ES-I3 (cell line): Measurements from ENCODE around the gene FASTK.

ENCODE experiments used
- H3K36me3 ChIP-seq: 2 replicates; pipeline ENCODE4 v1.6.1; 2013; ENCODE audit warnings: mild to moderate bottlenecking, low read length, control low read depth, moderate library complexity; ENCODE audit not compliant: insufficient read depth
- H3K4me1 ChIP-seq: 2 replicates; pipeline ENCODE4 v1.6.1; 2013; ENCODE audit warnings: mild to moderate bottlenecking, control low read depth, low read length; ENCODE audit not compliant: insufficient read depth
- H3K9ac ChIP-seq: 2 replicates; pipeline ENCODE4 v1.6.1; 2013; ENCODE audit warnings: low read depth, mild to moderate bottlenecking, low read length, moderate library complexity
- H3K9me3 ChIP-seq: 2 replicates; pipeline ENCODE4 v1.6.1; 2013; ENCODE audit warnings: mild to moderate bottlenecking, low read length, moderate library complexity; ENCODE audit not compliant: control insufficient read depth, insufficient read depth

FASTK gene

DNA sequence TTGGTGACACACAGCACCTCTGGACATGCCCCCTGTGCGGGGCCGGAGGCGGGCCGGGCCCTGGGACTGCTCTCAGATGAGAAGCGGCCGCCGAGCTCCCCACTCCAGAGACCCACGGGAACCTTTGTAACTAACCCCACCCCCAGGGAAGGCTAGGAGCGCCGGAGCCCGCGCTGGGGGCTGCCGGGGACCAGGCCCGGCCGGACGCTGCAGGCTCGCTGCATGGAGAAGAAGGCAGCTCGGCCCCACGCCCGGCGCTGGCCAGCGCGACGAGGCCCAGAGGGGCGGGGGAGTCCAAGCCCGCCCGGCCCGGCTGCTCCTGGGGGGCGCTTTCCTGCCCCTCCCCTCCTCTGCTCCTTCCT, 42.2 kb upstream of the FASTK start:
- H3K9me3 ChIP-seq: no peaks in the 10 kb centered on the region
- no peak overlapping the region for H3K9ac ChIP-seq
- H3K4me1 ChIP-seq: peaks cover 6% of the 10 kb centered on the region
- no peaks in the 10 kb centered on the region for H3K36me3 ChIP-seq

DNA sequence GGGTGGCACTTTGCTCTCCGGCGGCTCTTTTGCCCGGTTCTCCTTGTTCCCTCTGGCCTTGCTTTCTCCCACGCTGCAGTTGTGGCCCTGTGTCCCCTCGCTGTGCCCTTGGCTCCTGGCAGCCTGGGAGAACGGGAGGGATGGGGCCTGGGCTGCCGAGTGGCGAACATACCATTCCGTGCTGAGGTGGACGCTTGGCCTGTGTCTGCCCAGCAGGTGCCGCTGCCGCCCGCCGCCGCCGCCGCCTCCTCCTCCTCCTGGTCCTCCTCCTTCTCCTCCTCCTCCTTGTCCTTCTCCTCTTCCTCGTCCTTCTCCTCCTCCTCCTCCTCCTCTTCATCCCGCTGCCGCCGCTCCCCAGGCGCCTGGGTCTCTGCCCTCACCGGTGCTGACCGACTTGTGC, 41.7 kb upstream of the FASTK start:
- no peak overlapping the region for H3K9ac ChIP-seq
- no peaks in the 10 kb centered on the region for H3K36me3 ChIP-seq
- H3K9me3 ChIP-seq: no peaks in the 10 kb centered on the region
- peaks cover 6% of the 10 kb centered on the region for H3K4me1 ChIP-seq

DNA sequence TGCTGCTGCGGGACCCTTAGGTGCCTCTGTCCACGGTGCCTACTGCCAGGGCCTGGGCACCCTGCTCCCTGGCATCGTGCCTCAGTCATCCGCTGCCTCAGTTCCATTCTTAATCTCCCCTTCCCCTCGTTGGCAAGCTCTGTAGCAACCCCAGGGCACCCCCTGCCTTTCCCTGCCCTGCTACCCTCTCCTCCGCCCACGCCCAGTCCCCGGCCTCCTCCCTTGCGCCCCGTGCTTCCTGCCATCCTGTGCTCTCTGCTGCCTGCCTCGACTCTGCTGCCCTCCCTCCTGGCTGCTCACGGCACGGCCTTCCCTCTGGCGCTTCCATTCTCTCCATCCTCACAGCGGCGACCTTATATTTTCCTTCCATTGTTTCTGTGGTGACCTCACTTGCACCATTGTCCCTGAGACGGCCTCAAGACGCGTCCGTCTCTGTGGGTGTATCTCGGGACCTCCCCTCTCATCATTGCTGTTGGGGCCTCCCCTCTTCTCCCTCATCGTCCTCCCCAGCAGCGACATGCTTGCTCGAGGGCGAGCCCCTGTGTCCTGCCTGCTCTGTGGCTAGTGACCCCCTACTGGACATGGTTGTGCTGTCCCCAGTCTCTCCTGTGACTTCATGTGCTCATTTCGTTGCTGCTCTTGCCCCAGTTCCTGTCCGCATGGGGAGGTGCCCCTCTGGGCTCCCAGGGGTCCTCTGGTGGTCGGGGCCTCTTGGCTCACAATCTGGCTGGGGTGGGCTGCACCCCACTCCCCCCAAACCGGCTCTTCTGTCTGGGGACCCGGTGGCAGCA, 41.0 kb upstream of the FASTK start:
- Histone ChIP-seq H3K36me3 (no peaks in the 10 kb centered on the region), H3K4me1 (peaks cover under 1% of the 10 kb centered on the region; the same call in 1 of the 2 replicates)

DNA sequence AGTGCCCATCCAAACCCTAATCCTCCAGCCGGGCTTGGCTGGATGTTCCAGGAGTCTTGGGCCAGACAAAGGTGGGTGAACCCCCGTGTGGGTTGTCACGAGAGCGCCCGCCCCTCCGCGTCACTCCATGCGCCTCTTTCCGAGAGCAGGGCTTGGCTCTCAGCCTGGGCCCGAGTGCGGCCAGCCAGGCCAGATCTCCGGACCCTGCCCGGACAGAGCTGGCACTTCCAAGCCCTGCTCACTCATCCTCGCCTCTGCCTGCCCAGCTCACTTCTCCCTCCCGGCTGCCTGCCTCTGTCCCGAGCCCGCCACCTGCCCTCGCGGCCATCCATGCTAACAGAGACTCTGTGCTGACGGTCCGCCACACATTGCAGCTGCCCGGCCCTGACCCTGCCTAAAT, 40.3 kb upstream of the FASTK start:
- no peaks in the 10 kb centered on the region; the same call in 1 of the 2 replicates for H3K4me1 ChIP-seq
- no peaks in the 10 kb centered on the region for H3K36me3 ChIP-seq

More for the DNA sequence above, 41.0 kb upstream of the FASTK start:
- no peaks in the 10 kb centered on the region for H3K9me3 ChIP-seq
- H3K9ac ChIP-seq: no peak overlapping the region

DNA sequence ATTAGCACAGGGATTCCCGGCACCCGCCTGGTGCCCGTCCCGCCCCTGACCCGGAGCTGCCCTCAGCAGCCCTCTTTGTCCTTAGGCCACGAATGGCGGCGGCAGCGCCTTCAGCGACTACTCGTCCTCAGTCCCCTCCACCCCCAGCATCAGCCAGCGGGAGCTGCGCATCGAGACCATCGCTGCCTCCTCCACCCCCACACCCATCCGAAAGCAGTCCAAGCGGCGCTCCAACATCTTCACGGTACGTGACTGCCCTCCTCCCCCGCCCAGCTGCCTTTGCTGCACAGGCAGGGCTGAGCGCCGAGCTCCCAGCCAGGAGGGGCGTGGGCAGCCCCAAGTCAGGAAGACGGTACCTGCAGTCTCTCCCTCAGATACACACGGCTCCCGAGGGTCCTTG, 39.3 kb upstream of the FASTK start:
- no peaks in the 10 kb centered on the region for H3K9me3 ChIP-seq
- no peaks in the 10 kb centered on the region; the same call in 1 of the 2 replicates for H3K4me1 ChIP-seq
- no peaks in the 10 kb centered on the region for H3K36me3 ChIP-seq
- H3K9ac ChIP-seq: no peak overlapping the region

More for the DNA sequence above, 40.3 kb upstream of the FASTK start:
- H3K9ac ChIP-seq: no peak overlapping the region
- no peaks in the 10 kb centered on the region for H3K9me3 ChIP-seq

DNA sequence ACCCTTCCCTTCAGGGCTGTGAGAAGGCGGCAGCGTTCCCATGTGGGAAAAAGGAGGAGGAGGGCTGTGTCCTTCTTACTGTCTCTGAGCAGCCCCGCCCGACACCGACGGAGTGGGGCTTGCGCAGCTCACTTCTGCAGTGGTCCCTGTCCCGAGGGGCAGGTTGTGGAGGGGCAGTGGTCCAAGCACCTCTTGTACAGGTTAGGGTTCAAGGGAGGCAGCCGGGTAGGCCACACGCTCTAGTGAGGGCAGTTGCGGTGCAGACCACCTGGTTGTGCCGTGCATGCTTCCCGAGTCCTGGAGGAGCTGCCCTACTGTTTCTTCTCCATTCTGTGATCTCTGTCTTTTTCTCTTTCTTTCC, 38.4 kb upstream of the FASTK start:
- no peak overlapping the region for H3K9ac ChIP-seq
- H3K9me3 ChIP-seq: no peaks in the 10 kb centered on the region
- no peaks in the 10 kb centered on the region for H3K36me3 ChIP-seq
- H3K4me1 ChIP-seq: peaks cover 2% of the 10 kb centered on the region; the same call in 1 of the 2 replicates

DNA sequence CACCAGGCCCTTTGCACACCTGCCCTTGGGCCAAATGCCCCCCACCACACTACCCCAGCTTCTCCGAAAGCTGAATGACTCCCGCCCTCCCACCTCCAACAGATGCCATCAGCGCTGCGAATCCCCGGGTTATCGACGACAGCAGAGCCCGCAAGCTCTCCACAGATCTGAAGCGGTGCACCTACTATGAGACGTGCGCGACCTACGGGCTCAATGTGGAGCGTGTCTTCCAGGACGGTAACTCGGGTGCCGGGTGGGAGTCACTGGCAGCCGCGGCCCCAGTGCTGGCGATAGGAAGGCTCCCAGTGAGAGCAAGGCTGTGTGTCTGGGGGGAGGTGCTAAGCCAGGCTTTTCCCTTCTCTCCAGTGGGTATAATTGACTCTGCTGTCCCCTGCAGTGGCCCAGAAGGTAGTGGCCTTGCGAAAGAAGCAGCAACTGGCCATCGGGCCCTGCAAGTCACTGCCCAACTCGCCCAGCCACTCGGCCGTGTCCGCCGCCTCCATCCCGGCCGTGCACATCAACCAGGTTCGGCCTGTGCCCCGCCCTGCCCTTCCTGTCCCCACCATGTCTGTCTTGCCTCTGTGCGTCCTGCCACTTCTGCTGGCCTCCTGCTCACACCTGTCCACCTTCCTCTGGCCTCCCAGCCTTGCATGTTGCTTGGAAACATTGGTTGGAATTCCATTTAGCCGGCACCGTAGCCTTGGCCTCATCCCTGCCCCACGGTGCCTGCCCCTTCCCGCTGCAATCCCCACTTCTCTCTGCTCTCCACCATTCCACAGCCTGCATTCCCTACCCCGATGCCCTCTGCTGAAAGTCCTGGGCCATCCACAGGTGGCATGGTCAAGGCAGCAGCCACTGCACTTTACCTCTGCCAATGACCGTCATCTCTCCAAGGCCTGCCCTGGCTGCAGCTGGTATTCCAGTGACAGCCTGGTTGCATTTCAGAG, 37.8 kb upstream of the FASTK start:
- Histone ChIP-seq H3K36me3 (no peaks in the 10 kb centered on the region), H3K9me3 (no peaks in the 10 kb centered on the region), H3K4me1 (peaks cover 8% of the 10 kb centered on the region; the same call in 1 of the 2 replicates), H3K9ac (no peak overlapping the region)

DNA sequence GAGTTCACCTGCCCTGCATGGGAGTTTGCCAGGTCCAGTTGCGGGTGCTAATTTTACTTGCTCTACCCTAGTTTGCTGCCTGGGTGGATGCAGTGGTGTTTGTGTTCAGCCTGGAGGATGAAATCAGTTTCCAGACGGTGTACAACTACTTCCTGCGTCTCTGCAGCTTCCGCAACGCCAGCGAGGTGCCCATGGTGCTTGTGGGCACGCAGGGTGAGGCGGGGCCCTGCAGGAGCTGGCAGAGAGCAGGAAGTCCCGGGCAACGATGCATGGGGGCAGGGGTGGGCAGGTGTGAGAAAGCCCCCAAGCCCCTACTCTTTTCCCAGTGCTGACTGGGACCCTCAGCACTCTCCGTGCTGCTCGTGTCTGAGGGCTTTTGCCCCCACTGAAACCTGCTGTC, 37.0 kb upstream of the FASTK start:
- H3K9me3 ChIP-seq: no peaks in the 10 kb centered on the region
- no peaks in the 10 kb centered on the region for H3K36me3 ChIP-seq
- H3K4me1 ChIP-seq: peaks cover 14% of the 10 kb centered on the region; the same call in 1 of the 2 replicates
- no peak overlapping the region for H3K9ac ChIP-seq

DNA sequence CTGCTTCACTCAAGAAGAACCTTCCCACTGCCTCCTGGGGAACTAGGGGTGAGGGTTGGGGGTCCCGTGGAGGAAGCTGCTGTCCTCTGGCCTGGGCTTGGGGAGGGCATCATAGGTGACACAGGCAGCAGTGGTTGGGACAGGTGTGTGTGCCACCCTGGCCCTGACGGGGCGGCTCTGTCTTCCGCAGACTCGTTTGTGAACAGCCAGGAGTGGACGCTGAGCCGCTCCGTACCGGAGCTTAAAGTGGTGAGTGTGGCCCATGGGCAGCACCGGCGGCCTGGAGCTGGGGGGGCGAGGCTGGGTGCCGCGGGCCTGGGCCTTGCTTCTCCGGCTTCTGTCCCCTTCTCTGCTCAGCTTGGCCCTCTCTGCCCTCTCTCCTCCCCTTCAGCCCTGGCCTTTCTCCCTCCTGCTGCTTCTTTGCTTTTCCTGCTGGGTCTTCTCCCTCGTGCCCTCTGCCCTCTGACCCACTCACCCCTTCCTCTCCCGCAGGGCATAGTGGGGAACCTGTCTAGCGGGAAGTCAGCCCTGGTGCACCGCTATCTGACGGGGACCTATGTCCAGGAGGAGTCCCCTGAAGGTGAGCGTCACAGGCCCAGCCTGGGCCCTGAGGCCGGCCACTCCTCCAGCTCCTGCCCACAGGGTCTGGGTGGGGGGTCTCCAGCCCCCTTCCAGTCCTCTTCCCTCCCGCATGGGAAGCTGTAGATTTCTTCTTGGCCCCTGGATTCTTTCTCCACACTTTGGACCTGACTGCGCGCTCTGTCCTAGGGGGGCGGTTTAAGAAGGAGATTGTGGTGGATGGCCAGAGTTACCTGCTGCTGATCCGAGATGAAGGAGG, 36.2 kb upstream of the FASTK start:
- H3K36me3 ChIP-seq: no peaks in the 10 kb centered on the region
- peaks cover 14% of the 10 kb centered on the region; the same call in 1 of the 2 replicates for H3K4me1 ChIP-seq
- H3K9ac ChIP-seq: no peak overlapping the region
- no peaks in the 10 kb centered on the region for H3K9me3 ChIP-seq

DNA sequence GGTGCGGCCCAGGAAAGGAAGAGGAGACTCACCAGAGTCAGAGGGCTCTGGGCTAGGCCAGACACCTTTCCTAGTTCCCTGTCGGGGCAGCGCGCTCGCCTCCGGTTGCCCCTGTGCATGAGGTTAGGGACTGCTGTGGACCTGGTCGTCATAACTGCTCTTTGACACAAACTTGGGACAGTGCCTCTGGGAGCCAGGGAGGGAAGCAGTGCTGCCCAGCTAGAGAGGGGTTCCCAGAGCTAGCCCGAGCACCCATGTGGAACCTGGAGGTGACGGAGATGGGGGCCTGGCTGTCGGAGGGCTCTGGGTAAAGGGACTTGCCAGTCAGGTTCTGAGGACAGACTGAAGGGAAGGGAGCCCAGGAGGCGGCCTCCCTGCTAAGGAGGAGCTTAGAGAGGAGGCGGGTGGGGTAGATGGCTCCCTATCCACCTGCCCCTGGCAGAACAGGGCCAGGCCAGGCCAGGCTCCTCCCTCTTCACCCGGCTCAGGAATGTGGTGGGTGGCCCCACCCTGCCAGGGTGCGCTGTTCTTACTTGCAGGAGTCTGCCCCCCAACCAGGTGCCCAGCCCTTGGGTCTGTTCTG, 35.3 kb upstream of the FASTK start:
- H3K36me3 ChIP-seq: no peaks in the 10 kb centered on the region
- peak overlapping the region; percentile 34; the same call in 1 of the 2 replicates for H3K9ac ChIP-seq
- no peaks in the 10 kb centered on the region for H3K9me3 ChIP-seq
- H3K4me1 ChIP-seq: peaks cover 14% of the 10 kb centered on the region; the same call in 1 of the 2 replicates

DNA sequence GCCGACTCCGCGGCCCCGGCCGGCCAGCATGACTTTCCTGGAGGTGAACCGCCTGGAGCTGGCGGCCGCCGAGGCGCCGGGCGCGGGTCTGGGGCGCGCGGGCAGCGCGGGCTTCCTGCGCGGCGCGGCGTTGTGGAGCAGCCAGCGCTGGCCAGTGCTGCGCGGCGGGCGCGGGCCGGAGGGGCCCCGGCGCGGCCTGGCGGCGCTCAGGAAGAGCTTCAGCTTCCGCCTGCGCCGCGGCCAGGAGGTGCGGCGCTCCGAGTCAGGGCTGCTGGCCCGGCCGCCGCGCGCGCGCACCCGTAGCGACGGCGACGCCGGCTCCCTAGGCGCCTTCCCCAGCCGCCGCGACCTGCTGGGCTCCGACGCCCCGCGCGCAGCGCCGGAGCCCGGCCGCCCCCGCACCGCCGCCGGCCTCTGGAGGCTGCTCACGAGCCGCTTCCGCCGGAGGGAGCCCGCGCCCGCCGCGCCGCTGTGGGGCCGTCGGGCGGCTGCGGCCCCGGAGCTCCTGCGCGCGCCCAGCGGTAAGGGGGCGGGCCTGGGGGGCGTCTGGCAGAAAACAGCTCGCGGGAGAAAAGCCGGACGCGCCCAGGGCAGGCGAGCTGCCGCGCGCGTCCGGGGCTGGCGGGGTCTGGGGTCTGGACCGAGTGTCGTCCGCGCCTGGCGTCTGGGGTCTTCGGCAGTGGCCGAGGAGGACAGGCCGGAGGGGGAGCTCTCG, 34.7 kb upstream of the FASTK start:
- no peaks in the 10 kb centered on the region for H3K36me3 ChIP-seq
- peaks cover 14% of the 10 kb centered on the region; the same call in 1 of the 2 replicates for H3K4me1 ChIP-seq
- peak overlapping the region; percentile 34 for H3K9ac ChIP-seq
- H3K9me3 ChIP-seq: no peaks in the 10 kb centered on the region

DNA sequence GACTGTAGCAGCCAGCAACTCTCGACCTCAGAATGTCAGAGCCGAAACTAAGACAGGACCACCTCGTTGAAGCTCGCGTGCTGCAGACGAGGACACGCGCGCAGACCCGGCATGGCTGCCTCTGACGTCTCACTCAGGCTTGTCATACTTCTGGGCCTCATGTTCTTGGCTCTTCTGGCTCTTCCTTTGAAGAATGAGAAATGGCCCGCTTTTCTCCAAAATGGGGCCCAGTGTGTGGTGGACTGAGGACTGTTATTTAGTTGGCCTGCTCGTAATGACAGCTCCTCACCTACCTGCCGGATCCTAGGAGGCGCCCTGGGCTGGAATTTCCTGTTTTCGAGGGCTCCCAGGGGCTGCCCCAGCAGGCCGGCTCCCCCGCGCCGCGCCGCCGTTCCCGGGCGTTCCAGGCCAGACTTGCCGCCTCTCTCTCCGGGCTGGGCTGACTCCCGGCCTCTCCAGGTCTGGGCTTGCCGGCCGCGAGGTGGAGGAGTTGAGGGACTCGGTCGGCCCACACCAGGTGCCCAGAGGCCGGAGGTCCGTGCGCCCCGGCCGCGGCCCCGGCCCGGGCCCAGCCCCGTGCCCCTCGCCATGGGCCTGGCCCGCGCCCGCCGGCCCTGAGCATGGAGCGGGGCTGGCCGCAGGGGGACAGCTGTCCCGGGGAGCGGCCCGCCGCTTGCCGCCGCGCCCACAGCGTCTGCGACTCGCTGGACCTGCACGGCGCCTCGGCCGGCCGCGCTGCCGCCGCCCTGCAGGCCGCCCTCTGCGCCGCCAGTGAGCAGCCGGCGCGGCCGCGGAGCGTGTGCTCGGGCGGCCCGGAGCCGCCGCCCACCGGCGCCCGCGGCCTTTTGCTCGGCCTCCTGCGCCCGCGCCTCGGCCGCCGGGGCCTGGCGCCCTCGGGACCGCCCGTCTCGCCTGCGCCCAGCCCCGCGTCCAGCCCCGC, 33.8 kb upstream of the FASTK start:
- Histone ChIP-seq H3K4me1 (peaks cover 14% of the 10 kb centered on the region; the same call in 1 of the 2 replicates), H3K9me3 (no peaks in the 10 kb centered on the region), H3K9ac (peak overlapping the region; percentile 34; the same call in 1 of the 2 replicates), H3K36me3 (no peaks in the 10 kb centered on the region)
